Chondrocyte (in vitro differentiated cells): Measurements from ENCODE around the gene PRKAG3. TPM values are rescaled to one million over a fixed set of nuclear protein-coding genes. Genes with fewer than 3 reads are reported as not detected.

Experiments
- DNase-seq: peaks from one replicate; pipeline ENCODE4 v3.0.0; 2021; ENCODE audit warnings: mixed read lengths, low spot score
- H3K27ac Mint-ChIP-seq: one replicate; pipeline ENCODE4 v1.8.0; 2021; ENCODE audit warnings: mild to moderate bottlenecking, moderate library complexity, mixed read lengths; ENCODE audit not compliant: unreplicated experiment
- H3K27me3 Mint-ChIP-seq: 2 replicates; pipeline ENCODE4 v1.8.0; 2021; ENCODE audit warnings: low read depth, mixed read lengths
- H3K36me3 Mint-ChIP-seq: 2 replicates; pipeline ENCODE4 v1.8.0; 2021; ENCODE audit warnings: low read depth, mixed read lengths
- H3K4me1 Mint-ChIP-seq: 2 replicates; pipeline ENCODE4 v1.8.0; 2021; ENCODE audit warnings: low read depth, mild to moderate bottlenecking, mixed read lengths
- H3K4me3 Mint-ChIP-seq: one replicate; pipeline ENCODE4 v1.8.0; 2021; ENCODE audit warnings: mild to moderate bottlenecking, moderate library complexity, mixed read lengths; ENCODE audit not compliant: unreplicated experiment
- H3K9me3 Mint-ChIP-seq: 2 replicates; pipeline ENCODE4 v1.8.0; 2021; ENCODE audit warnings: low read depth, mixed read lengths
- total RNA-seq: library from RNA; stranded (reverse); gene quantifications from 3 replicates; pipeline ENCODE4 v1.2.1, GENCODE V29; 2021
- TF ChIP-seq, protein P1 (sequence below): fragments of 200-600 bp; sonication (generic); IDR thresholded peaks from 2 replicates; pipeline ENCODE4 v1.5.0; 2021; ENCODE audit warnings: antibody characterized with exemption, mild to moderate bottlenecking, moderate library complexity

PRKAG3 gene
- total RNA-seq, 1 donor from 2014 or later, result not detected

DNA sequence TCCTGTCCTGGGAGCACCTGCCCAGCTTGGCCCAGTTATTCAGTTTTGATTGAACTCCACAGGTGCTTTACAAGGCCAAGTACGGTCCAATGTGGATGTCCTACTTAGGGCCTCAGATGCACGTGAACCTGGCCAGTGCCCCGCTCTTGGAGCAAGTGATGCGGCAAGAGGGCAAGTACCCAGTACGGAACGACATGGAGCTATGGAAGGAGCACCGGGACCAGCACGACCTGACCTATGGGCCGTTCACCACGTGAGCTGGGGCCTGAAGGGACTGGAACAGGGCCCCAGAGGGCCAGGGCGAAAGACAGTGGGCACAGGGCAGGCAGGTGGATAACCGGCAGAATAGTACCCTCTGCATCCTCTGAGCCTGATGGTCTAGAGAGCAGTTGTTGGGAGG, 22.1 kb downstream of the PRKAG3 start:
- no peak overlapping the region for H3K4me3 Mint-ChIP-seq
- peaks cover 13% of the 10 kb centered on the region for H3K36me3 Mint-ChIP-seq
- no peak overlapping the region for H3K27ac Mint-ChIP-seq
- TF ChIP-seq, protein P1, sequence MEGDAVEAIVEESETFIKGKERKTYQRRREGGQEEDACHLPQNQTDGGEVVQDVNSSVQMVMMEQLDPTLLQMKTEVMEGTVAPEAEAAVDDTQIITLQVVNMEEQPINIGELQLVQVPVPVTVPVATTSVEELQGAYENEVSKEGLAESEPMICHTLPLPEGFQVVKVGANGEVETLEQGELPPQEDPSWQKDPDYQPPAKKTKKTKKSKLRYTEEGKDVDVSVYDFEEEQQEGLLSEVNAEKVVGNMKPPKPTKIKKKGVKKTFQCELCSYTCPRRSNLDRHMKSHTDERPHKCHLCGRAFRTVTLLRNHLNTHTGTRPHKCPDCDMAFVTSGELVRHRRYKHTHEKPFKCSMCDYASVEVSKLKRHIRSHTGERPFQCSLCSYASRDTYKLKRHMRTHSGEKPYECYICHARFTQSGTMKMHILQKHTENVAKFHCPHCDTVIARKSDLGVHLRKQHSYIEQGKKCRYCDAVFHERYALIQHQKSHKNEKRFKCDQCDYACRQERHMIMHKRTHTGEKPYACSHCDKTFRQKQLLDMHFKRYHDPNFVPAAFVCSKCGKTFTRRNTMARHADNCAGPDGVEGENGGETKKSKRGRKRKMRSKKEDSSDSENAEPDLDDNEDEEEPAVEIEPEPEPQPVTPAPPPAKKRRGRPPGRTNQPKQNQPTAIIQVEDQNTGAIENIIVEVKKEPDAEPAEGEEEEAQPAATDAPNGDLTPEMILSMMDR, result no peak
- H3K4me1 Mint-ChIP-seq, result peaks cover 25% of the 10 kb centered on the region
- no peak for DNase-seq
- H3K9me3 Mint-ChIP-seq, result peaks cover 8% of the 10 kb centered on the region
- no peaks in the 10 kb centered on the region for H3K27me3 Mint-ChIP-seq

DNA sequence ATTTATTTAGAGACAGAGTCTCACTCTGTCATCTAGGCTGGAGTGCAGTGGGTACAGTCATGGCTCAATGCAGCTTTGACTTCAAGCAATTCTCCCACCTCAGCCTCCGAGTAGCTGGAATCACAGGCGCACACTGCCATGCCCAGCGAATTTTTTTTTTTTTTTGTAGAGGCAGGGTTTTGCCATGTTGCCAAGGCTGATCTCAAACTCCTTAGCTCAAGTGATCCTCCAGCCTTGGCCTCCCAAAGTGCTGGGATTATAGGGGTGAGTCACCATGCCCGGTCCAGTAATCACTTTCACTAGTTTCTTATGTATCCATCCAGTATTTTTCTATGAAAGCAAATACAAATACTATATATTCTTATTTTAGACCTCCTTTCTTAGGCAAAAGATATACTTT, 24.0 kb downstream of the PRKAG3 start:
- peak overlapping the region; percentile 97 for H3K27ac Mint-ChIP-seq
- H3K9me3 Mint-ChIP-seq, result peaks cover 11% of the 10 kb centered on the region
- TF ChIP-seq, protein P1, result no peak
- no peak for DNase-seq
- H3K4me3 Mint-ChIP-seq, result no peak overlapping the region
- peaks cover 25% of the 10 kb centered on the region for H3K4me1 Mint-ChIP-seq
- no peaks in the 10 kb centered on the region for H3K27me3 Mint-ChIP-seq
- H3K36me3 Mint-ChIP-seq, result peaks cover 4% of the 10 kb centered on the region

DNA sequence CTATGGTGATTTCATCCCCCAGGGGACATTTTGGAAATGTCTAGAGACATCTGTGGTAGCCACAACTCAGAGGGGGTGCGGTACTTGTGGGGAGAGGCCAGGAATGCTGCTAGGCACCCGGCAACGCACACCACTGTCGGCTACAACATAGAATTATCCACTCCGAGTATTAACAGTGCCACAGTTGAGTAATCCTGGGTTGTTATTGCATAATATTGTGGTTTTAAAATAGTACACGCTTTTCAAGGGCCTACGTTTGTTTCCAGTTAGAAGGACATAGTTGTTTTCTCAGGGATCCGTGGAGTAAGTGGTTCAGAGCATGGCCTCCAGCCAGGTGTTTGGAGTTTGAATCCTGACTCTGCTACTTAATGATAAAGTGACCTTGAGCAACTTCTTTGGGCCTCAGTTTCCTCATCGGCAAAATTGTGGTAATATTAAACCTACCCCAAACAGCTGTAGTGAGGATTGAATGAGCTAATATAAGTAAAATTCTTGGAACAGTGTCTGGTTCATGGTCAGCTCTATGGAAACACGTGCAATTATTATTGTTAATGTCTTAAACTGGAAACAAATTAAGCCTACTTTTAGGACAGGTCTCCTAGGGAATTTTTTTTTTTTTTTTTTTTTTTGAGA, 25.1 kb downstream of the PRKAG3 start:
- Mint-ChIP-seq H3K27ac (peak overlapping the region; percentile 97), H3K36me3 (peaks cover 4% of the 10 kb centered on the region), H3K9me3 (peaks cover 11% of the 10 kb centered on the region), H3K4me3 (peak overlapping the region; percentile 35), H3K4me1 (peaks cover 25% of the 10 kb centered on the region), H3K27me3 (no peaks in the 10 kb centered on the region)
- TF ChIP-seq, protein P1, result no peak
- no peak for DNase-seq

DNA sequence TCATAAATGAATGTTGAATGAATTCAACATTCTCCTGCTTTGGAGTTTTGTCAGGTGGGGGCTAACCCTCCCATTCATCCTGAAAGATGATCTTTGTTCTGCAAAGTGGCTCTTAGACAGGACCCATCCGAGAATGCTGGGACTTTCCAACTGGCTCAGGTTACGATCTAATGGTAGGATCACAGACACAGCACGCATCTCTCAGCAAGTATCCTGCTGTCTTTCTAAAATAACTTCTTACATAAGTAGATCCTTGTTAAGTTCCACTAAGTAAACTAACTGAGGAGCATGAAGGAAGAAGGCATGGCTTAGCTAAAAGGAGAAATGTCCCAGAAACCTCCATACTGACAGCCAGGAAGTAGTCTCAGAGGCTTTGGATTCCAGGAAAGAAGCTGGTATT, 26.0 kb downstream of the PRKAG3 start:
- TF ChIP-seq, protein P1, result no peak
- Mint-ChIP-seq H3K9me3 (peaks cover 11% of the 10 kb centered on the region), H3K27ac (peak overlapping the region; percentile 97), H3K36me3 (peaks cover 4% of the 10 kb centered on the region), H3K4me3 (peak overlapping the region; percentile 35), H3K27me3 (no peaks in the 10 kb centered on the region), H3K4me1 (peaks cover 25% of the 10 kb centered on the region)
- DNase-seq, result no peak

DNA sequence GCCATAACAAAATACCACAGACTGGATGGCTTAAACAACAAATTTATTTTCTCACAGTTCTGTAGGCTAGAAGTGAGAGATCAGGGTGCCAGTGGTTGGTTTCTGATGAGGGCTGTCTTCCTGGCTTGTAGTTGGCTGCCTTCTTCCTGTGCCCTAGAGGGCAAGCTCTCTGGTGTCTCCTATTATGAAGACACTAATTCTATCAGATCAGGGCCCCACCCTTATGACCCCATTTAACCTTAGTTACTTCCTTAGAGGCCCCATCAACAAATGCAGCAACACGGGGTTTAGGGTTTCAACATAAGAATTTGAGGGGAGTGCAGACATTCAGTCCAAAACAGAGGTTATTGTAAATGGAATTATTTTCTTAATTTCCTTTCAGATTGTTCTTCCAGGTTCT, 26.8 kb downstream of the PRKAG3 start:
- Mint-ChIP-seq H3K4me1 (peaks cover 25% of the 10 kb centered on the region), H3K36me3 (peaks cover 4% of the 10 kb centered on the region)
- DNase-seq, result no peak

More for the DNA sequence above, 26.8 kb downstream of the PRKAG3 start:
- TF ChIP-seq, protein P1, result no peak
- Mint-ChIP-seq H3K27ac (no peak overlapping the region), H3K4me3 (no peak overlapping the region), H3K27me3 (no peaks in the 10 kb centered on the region), H3K9me3 (peaks cover 11% of the 10 kb centered on the region)
